GM10266 (cell line): ENCODE data around the gene EXD3.
A peak's percentile ranks its signal among the peaks of the same experiment; 100 is the strongest.

Experiments
- DNase-seq: peaks from one replicate; pipeline ENCODE4 v3.0.0; 2012; ENCODE audit errors: extremely low spot score
- CTCF ChIP-seq: IDR thresholded peaks from 2 replicates; pipeline ENCODE4 v1.5.1; 2012; ENCODE audit warnings: mild to moderate bottlenecking, low read depth; ENCODE audit not compliant: control insufficient read depth, insufficient read depth; ENCODE audit errors: missing control alignments

EXD3 gene

GRCh38 chr9:137354845-137355760, 67.9 kb downstream of the EXD3 start:
- no peak for DNase-seq
- TF ChIP-seq CTCF = no peak

- TF ChIP-seq CTCF = no peak
- no peak for DNase-seq
Observed at GRCh38 chr9:137354153-137354844, 68.7 kb downstream of the EXD3 start.

- no peak for TF ChIP-seq CTCF
- peak; percentile 9 for DNase-seq
Observed at GRCh38 chr9:137353223-137354152, 69.5 kb downstream of the EXD3 start.

DNA sequence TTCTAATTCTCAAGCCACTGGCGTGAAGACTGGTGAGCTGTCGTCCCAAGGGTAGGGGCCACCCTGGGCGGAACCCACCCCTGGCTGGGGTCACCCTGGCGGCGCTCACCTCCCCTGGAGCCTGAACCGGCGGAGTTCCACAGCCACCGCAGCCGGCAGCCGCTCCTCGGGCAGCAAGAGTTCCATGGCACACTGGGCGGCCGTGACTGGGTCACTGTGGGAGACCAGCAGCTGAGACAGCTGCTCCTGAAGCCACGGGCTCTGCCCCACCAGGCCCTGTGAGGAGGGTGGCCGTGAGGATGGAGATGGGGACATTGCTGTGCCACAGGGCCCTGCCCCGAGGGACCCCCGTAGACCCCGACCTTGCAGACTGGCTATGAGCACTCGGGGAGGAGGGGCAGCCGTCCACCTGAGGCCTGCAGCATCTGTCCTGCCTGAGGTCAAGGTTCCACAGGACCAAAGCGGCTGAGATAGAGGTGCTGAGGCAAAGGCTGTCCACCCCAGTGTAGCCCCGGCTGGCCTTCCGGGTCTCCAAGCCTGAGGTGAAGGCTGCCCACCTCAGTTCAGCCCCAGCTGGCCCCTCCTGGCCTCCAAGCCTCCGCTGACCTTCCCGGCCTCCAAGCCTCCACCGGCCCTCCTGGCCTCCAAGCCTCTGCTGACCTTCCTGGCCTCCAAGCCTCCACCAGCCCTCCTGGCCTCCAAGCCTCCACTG, 70.3 kb downstream of the EXD3 start:
- peak; percentile 14 for DNase-seq
- no peak for TF ChIP-seq CTCF

GRCh38 chr9:137351781-137352501, 71.0 kb downstream of the EXD3 start:
- no peak for TF ChIP-seq CTCF
- DNase-seq = peak; percentile 15
